ENCODE results near the gene PACSIN1.
A peak's percentile ranks its signal among the peaks of the same experiment; 100 is the strongest.

The PACSIN1 gene

DNA sequence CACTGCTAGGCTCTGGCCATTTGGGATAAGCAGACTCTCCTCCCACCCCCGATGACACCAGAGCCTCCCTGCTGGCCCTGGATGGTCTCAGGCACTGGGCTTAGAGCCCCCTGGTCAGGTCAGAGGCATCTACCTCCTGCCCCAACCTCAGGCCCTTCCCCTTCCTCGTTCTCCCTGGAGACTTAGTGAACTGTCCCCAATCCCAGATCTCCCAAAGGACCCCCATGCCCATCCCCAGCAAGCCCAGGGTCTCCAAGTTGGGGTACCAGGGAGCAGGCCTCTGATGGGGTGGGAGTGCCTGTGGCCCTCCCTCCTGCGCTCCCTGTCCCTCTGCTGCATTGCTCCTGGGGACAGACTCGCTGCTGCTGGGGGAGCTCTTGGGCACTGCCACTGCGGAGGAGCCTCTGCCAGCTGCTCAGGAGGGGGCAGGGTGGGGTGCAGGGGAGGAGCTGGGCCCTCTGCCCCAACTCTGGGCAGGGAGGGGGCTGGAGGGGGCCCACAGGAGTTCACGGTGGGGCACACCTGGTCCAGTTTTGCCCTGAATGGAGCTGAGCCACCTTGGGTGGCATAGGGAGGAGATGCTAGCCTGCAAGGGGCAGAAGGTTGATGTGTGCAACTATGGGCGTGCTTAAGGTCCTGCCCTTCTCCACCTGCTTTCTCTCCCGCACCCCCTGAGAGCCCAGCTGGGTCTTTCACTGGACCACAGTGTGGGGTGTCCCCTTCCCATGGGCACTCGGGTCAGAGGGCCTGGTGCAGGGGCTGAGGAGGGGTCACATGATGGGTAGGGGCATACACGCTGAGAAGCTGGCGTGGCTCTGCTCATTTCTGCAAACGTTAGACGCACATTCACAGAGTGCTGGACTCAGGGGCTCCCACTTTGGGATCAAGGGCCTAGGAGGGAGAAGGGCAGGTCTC is 49.9 kb downstream of the PACSIN1 start:
- DNase-seq, result no peak

DNA sequence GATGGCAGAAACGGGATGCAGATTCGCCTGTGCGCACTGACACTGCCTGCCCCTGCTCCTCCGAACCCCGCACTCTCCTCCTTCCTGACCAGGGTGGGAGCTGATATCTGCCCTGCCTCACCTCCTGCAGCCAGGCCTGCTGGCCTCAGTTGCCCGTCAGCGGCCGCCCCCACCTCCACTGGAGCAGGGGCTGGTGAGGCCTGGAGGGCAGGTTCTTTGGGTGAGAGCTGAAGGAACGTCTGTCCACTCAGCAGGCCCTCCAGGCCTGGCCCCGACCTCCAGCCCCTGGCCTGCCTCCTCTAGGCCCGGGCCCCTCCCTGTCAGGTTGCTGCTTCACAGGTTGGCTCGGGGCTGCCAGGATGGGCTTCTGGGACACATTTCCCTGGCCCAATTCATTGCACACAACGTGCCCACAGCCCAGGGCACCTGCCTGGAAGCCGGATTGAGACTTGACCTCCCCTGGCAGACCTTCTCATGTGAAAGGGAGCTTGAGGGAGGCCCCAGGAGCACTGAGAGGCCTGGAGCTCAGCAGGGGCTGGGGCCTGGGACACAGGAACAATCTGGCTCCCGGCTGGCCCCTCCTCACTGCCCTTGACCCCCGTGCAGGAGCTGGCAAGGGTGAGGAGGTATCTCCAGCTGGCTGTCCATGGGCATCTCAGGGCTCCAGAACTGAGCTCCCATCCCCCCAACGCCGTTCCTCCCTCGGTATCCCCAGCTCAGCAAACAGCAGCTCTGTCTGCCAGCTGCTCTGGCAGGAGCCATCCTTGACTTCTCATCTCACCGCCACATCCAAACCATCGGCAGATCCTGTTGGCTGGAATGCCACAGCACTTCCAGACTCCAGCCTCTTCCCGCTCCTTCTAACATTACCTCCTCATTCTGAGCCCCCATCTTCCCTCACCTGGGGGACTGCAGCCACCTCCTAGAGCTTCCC is 50.8 kb downstream of the PACSIN1 start:
- DNase-seq, result no peak

GRCh38 chr6:34517461-34517881 is 51.6 kb downstream of the PACSIN1 start:
- DNase-seq, result no peak

DNA sequence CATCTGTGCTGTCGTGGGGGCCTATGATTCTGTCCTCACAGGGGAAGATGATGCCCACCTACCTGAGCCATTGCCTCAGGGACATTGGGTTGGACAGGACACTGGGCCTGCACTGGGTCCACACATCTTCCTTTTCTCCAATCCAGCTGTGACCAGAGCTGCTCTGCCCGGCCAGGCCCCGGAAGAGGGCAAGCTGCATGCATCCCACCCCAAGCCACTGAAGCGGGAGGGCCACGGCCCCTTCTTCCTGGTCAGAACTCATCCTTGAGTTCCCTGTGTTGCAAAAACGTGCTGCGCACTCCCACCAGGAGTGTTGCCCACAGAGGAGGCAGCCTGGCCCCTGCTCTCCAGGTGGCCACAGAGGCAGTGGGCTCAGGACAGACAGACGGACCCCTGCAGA is 52.1 kb downstream of the PACSIN1 start:
- DNase-seq, result no peak

- no peak for DNase-seq
Measured at GRCh38 chr6:34518669-34519365, 52.9 kb downstream of the PACSIN1 start.

DNA sequence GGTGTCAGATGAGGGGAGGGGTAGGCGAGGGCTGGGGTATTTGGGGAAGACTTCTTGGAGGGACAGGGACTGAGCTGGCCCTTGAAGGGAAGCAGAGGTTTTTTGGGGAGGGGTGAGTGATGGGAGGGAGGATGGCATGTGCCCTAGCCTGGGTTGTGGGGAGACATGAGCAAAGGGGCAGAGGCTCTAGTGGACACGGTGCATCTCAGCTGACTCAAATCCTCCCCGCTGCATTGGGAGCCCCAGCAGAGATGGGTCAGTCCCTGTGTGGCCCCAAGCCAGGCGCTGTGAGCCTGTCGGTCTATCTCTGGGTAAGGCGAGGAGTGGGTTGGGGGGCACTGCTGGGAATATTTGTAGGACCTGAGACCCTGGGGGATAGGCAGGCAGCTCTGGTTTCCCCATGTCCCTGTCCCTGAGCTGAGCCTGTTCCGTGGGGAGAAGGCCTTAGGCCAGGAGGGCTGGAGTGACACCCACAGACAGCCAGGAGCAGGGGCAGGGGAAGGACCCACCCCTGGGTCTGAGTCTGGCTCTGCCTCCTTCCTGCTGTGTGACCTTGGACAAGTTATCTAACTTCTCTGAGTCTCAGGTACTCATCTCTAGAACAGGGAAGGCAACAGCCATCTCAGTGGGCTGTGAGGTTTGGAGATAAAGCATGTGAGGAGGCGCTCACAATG is 54.2 kb downstream of the PACSIN1 start:
- DNase-seq, result no peak

DNA sequence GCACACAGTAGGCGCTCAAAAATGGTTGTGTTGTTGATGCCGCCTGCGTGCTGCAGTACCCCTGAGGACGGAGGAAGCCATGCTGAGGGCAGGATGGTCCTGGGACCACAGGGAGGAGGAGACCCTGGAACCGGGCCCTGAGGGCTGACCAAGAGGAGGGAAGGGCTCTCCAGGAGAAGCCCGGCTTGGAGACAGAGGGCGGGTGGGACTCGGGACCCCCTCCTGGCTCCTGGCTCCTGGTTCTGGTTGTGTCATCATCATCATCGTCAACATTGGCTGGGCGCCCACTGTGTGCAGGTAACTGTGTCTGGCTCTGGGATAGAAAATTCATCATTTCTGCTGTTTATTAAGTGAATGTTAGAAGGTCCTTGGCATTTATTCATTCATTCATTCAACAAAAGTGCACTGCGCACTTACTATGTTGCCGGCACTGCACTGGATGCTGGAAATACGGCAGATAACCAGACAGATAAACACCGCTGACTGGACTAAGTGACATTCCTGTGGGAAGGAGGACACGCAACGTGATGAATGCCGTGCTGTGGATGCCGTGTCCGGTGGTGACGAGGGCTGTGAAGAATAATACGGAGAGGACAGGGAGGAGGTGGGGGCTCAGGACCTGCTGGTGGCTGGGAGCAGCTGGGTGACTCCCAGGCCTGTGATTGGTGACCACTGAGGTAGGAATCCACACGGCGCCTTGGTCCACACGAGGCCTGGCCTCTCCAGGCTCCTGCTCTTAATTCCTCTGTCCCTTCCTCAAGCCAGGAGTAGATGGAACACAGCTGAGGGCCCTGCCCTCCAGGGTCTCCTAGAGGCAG is 55.0 kb downstream of the PACSIN1 start:
- DNase-seq, result no peak

DNA sequence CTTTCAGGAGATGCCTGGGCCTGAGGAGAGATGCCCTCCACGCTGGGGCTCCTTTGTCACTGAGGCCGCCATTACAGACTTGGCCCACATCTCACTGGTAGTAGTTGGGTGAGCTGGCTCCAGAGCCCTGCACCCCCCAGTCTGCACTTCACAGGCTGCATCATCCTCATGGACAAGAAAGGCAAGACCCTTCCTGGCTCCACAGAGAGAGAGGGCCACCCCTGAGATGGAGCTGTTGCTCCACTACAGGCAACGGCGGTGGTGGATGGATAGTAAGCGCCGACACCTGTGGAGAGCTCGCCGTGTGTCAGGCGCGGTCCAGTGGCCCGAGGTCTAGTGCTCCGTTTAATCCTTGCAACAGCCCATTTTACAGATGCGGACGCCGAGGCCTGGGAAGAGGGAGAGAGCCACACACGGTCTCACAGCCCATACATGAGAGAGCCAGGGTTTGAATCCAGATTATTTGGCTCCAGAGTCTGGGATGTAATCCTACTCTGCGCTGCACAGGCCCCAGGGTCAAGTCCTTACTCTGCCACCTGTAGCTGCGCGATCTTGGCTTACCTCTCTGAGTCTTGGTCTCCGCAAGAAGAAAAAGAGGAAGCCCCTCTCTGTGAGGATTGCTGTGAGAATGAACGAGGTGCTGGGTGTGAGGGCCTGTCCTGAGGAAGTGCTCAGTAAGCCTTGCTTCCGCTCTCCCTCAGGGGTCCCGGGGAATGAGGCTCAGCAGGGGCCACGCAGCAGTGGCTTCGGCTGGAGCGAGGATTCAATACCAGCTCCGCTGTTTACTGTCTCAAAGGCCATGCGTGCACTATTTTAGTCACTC is 55.8 kb downstream of the PACSIN1 start:
- DNase-seq, result no peak

DNA sequence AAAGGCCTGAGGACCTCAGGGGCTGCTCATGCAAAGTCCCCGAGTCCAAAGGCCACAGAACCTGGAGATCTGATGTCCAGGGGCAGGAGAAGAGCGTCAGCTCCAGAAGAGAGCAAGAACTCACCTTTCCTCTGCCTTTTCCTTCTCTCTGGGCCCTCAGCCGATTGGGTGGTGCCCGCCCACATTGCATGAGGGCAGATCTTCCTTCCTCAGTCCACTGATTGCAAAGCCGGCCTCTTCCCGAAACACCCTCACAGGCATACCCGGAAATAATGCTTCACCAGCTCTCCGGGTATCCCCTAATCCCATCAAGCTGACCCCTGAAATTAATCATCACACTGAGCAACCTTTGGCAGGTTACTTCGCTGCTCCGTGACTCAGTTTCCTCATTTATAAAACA is 56.9 kb downstream of the PACSIN1 start:
- DNase-seq, result no peak

GRCh38 chr6:34523441-34524206 is 57.7 kb downstream of the PACSIN1 start:
- DNase-seq, result no peak

DNA sequence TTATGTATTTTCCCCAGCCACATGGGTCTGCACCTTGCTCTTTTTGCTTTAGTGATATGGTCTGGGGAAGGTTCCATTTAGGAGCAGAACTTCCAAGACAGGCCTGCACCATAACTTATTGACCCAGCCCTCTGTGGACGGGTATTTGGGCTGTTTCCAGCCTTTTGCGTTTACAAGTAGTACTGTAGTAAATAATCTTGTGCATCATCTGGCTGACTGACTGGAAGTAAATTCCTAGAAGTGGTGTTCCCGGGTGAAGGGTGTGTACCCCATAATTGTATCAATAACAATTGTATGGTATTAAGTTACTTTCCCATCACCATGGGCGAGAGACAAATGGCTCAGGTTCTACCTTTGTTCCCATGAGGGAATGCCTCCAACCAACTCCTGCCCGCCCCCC is 58.6 kb downstream of the PACSIN1 start:
- DNase-seq, result no peak

DNA sequence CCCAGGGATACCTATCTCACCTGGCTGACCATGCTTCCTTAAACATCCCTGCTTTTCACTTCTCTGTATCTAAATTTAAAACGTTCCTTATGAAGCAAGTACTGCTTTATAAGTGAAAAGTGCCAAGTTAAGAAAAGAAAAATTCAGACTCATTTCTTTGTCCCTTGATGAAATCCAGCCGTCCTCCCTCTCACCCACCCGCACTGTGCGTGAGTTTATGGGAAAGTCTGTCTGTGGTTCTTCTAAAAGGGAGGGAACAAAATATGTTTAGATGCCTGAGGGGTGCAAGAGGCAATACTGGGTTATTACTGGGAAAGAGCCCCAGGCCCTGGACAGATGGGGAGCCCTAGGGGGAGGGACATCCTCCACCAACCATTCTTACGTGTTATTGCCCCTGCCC is 59.1 kb downstream of the PACSIN1 start:
- DNase-seq, result no peak

DNA sequence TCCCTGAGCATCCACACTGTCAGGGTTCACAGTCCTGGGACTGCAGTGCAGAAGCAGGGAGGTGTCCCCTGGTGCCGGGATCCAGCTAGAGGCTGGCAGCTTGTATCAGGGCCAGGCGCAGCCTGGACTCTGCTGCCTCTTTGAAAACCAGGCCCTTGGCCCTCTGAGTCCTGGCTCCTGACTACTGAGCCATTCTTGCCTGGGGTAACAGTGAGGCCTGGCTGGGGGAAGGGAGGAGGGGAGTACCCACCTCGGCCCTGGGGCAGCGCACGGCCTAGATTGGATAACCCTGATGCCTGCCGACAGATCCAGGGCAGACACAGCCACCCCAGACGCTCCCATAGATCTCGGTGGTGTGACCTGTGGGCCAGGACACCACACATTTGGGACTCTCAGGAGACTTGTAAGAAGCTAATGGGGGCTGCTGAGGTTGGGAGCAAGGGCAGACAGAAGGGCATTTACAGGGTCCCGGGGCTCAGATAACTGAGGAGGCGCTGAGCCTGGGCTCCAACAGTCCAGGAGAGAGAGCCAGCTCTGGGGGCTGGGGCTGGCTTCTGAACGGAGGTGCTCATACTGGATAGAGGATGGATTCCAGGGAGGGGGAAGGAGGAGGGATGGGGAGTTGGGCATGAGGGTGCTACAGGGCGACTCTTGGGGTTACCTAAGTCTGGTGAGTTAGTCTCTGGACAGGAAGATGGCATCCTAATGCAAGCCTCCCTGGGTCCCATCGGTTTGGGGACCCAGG is 59.7 kb downstream of the PACSIN1 start:
- no peak for DNase-seq

DNA sequence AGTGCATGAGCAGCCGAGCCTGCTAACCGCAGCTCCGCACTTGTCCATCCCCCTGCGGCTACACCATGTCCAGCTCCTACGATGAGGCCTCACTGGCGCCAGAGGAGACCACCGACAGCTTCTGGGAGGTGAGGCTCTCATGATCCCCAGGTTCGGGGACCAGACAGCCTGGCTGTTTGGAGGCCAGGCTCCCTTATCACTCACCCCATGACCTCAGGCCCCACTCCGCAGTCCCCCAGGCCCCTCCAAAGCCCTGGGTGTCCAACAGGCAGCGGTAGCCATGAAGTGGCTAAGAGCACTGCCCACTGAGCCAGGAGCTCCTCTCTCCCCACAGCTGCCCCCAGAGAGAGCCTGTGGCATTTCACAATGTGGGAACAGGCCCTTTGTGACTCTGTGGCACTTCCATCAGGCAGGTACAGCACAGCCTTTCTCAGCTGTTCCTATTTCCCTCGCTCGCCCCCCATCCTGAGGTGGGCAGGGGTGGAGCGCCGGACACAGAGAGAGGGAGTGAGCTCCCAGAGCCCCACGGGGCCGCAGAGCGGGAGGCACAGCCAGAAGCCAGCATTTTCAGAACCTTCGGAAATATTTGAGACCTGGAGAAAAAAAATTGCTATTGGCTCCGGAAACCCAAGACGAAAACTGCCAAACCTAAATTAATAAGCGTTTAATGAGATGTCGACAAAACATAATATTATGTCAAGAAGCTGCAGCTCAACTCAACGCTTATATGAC is 60.5 kb downstream of the PACSIN1 start:
- DNase-seq, result no peak

DNA sequence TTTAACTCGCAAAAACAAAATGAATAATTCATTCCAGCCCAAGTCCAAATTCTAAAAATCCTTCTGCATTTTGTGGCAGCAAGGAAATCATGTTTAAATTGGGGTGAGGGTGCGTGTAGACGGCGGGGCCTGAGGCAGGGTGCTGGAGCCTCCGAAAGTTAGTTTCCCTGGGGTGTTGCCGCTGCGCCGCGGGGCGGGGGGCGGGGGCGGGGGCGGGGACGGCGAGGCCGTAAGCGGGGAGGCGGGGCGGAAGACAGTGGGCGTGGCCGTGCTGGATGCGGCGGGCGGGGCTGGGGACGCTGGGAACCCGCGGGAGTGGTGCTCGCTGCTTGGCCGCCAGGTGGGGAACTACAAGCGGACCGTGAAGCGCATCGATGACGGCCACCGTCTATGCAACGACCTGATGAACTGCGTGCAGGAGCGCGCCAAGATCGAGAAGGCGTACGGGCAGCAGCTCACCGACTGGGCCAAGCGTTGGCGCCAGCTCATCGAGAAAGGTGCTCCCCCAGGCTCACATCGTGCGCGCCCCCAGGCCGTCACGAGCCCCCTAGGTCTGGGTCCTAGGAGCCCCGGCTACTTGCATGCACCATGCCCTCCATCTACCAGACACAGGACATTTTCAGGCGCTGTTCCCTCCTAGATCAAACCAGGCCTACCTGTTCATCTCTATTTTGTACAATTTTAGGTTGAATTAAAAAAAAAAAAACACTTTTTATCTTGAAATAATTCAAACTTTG is 61.3 kb downstream of the PACSIN1 start:
- DNase-seq, result peak; percentile 89 to 92

DNA sequence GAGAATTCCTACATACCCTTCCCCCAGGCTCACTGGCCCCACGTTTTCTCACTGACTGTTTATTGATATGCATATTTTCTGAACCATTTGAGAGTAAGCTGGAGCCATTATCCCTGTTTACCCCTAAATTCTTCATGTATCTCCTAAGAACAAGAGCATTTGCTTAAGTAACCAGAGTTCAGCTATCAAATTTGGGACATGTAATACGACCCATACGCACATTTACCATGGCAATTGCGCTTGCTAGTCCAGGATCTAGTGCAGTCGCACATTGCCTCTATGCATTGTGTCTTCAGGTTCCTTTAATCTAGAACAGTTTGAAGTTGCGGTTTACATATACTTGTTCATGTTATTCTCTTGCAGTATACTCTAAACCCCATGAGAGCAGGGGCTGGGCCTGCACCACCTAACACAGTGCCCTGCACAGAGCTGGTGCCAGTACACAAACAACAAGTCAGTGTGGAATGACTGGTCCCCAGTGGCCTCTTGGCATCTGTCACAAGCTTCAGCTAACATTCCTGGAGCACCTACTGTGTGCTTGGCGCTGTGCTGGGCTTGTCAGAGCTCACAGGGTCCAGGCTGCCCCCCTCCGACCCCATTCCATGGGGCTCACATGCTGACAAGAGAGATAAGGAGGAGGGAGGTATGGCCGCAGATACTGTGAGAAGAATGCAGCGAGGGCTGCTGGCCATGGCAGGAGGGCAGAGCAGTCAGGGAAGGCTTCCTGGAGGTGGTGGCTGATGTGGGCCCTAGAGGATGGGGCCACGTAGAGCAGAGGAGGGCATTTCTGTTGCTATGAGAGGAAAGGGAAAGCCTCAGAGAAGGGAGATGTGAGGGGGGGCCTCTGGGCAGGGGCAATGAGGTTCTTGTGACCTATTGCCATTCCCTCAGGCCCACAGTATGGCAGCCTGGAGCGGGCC is 62.1 kb downstream of the PACSIN1 start:
- DNase-seq, result no peak

Data from inflammatory macrophage (primary cell).